ENCODE results near the gene SPEM1.
A peak's percentile ranks its signal among the peaks of the same experiment; 100 is the strongest.

SPEM1 gene

DNA sequence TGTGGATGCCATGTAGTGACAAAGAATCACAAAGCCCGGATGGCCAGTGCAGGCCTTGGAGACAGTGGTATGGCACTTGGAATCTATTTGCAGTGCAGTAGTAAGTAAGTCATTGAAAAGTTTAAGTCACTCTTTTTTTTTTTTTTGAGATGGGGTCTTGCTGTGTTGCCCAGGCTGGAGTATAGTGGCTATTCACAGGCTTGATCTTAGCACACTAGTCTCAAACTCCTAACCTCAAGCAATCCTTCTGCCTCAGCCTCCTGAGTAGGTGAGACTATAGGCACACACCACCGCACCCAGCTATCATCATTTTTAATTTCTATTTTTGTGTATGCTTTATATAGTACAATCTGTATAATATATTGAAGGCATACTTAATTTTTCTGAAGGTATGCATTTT, 21.5 kb upstream of the SPEM1 start:
- DNase-seq (ENCODE audit: low read depth in 2 of 2): no peak

DNA sequence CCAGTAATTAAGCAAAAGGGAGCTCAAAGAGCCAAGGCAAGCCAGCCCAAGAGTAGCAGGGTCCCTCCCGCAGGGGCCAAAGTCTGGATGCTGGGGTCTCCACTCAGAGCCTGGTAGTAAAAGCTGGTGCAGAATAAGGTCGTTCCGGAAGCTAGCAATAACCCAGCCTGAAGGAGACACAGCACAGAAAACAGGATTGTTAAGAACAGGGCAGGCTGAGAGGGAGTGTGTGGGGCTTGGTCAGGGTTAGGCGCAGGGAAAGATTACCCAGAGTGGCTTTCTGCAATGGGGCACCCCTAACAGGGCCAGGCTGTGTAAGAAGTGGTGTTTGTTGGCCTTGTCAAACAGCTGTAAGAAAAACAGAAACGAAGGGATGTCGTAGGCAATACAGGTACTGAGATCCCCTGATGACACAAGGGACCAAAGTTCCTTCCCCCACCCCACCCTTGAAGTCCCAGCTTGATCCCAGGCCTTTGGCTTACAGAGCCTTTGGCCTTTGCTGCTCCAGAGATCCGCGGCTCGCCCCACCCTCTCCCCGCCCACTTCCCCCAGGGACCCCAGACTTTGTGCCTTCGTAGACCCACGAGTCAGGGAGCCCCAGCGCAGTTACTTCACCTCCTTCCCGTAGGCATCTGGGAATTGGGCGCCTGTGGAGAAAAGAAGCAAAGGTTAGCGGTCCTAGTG, 16.9 kb upstream of the SPEM1 start:
- DNase-seq (ENCODE audit: low read depth in 2 of 2): no peak

DNA sequence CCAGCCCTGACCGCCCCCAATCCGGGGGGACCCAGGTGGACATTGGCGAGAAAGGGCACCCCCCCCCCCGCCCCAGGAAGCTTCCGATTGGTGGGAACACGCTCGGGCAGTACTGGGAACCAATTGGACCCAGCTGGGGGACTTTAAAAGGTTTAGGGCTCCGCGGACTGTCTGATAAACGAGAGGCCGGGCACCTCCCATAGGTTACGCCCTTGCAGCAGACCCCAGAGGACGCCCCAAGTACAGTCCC, 16.5 kb upstream of the SPEM1 start:
- no peak for DNase-seq (ENCODE audit: low read depth in 2 of 2)

DNA sequence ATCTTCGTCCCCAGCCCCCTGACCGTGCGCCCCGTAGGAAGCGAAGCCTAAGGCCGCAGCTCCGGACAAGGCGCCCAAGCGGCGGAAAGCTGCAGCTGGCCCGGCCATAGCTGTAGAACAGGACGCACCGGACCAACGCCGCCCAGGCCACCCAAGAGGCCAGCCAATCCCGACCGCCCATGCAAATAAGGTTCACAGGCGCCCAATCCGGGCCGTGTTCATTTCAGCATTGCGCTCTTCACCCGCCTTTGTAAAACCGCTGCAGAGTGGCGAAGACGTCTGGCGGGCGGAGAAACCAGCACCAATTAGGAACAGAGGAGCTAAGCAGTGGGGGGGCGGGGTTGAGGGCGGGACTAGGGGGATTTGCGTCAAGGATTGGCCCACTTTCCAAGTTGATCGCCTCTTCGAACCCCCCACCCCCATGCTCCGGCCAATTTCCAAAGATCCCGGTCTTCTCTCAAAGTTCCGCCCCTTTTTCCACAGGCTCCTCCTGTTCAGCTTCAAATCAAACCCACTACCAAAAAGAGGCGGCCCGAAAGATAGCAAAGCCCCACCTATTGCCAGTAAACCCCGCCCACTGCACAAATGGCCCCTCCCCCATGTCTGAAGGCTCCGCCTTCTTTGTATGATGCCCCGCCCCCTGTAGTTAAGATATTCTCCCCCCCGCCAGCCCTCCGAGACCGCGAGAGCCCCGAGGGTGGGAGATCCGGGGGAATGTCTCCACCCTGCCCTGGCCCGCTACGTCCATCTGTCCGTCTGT, 16.0 kb upstream of the SPEM1 start, which contains the start of gene TMEM256:
TMEM256 (minus strand) TSS at position 121 of the 760 bp plus-strand sequence; CDS start at position 108, 13 bp downstream.
- DNase-seq (ENCODE audit: low read depth in 2 of 2): peak; percentile 91 to 92

DNA sequence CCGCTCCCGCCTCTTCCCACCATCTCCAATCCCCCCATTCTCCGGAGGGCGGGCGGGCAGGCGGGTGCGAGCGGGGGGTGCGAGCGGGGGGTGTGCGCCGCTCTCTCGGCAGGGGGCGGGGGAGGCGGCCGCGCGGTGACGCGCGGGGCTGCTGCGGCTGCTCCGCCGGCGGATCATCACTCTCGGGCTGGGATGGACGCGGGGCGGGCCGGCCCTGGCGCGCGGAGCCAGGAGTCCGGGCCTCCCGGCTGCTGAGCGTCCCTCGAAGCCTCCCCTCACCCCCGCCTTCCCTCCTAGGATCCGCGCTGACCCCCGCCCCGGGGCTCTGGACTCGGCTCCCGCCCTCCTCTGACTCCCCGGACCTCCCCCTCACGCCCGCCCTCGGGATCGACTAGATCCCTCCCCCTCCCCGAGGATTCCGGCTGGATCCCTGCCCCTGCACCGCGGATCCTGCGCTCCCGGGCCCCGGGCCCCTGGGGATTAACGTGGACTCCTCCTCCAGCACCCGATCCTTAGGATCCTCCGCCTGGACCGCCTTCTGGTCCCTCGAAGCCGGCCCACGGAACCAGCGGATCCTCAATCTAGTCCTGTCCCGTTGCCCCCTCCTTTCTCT, 15.3 kb upstream of the SPEM1 start:
- peak in 1 of 2 donors; percentile 67 for DNase-seq (ENCODE audit: low read depth in 2 of 2)

DNA sequence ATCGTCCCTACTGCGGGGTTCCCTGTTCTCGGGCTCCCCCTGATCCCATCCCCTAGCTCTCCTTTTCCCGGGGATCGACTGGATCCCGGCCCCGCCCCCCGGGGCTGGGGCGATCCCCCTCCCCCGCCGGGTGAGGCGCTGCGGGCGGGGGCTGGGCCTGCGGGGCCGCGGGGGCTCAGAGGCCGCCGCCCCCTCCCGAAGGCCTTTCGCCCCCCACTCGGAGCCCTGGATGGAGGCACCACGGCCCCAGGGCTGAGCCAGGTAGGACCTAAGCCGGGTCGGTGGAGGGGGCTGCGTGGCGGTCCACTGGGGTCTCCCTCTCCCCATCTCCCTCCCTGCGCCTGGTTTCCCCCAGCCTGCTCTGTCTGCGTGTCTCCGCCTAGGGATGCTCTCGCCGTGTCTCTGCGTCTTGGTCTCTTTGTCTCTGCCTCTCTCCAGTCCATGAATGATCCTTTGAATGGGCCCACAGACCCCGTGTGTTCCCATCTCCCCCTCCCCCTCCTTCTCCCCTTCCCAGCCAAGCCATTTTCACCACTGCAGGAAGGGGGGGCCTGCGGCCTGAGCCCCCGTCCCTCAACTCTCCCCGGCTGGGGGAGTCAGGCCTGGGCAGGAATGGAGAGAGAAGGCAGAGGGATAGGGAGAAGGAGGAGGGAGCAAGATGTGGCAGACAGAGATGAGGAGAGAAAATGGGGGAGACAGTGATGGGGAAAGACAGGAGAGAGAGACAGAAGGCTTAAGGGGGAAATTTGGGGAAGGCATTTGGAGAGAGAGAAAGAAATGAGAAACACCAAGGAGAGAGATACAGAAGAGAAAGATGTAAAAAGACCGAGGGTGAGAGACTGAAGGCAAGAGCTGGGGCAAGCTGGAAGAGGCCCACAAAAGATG, 14.5 kb upstream of the SPEM1 start:
- no peak for DNase-seq (ENCODE audit: low read depth in 2 of 2)

DNA sequence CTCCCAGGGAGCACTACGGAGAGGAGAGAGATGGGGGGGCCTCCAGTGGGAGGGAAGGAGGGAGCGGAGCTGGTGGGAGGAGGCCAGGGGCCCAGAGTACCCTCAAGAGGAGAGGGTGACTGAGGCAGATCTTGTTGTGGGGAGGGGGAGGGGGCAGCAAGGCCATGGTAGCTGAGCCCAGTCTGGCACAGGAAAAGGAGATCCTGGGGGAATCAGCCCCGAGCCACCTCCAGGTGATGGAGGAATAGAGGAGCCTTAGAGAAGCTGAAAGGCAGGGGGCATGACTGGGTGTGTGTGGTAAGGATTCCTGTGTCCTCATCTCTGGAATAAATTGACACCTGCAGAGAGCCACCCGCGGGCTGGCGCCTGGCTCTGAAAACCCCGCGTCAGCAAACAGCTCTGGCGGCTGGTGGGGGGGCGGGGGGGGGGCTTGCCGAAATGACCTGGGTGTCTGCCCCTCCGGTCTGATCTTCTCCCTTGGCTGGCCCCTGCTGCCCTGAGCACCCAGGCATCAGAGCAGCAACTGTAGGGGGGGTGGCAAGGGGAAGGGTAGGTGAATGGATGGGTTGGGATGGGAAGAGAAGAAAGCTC, 13.8 kb upstream of the SPEM1 start:
- DNase-seq (ENCODE audit: low read depth in 2 of 2): no peak

DNA sequence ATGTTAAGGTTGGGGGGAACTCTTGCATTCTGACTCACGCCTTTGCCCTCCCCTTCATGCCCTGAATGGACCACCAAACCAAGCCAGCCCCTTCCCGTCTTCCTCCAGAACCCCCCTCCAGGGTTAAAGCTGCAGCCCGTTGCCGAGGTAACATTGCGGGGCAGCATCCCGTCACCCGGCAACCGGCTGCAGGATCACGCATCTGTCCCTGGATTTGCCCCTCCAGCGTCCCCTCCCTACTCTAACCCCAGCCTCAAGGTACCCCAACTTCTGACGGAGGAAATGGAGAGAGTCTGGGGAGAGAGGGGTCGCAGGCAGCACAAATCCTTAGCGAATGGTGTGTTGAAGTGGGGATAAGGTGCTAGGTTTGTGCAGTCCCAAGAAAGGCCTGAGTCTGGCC, 13.0 kb upstream of the SPEM1 start:
- no peak for DNase-seq (ENCODE audit: low read depth in 2 of 2)

DNA sequence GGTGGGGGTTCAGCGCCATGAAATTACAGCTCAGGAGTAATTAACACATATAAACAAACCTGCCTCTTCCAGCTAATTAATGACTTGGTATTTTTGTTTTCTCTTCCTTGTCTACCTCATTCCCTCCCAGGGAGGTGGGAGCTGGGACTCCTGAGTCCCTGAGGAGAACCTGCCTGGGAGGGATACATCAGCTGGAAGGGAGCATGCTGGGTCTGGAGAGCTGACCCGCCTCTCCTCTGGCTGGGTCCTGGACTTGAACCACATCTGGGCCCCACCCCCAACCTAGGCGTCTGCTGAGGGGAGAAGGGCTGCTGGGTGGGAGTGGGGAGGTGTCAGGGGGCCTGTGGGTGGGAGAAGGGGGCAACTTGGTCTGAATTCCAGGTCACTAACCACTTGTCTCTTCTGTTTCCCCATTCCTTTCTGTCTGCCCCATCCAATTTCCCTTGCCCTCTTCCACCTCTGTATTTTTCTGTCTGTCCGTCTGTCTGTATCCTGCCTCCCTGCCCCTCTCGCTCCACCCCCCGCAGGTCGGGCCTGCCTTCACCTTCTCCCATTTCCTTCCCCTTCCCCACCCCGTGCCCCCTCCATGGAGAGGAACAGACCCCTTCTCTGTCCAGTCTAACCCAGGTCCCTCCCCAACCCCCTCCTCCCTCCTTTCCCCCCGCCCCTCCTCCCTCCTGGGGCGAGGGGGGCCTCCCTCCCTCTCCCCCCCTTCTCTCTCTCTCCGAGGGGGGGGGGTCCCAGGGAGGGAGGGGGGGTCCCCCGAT, 12.5 kb upstream of the SPEM1 start, which contains the start of gene NLGN2:
NLGN2 (plus strand) TSS at position 361 of the 767 bp plus-strand sequence. CDS start 411 bp downstream, outside the sequence.
- DNase-seq (ENCODE audit: low read depth in 2 of 2): no peak

DNA sequence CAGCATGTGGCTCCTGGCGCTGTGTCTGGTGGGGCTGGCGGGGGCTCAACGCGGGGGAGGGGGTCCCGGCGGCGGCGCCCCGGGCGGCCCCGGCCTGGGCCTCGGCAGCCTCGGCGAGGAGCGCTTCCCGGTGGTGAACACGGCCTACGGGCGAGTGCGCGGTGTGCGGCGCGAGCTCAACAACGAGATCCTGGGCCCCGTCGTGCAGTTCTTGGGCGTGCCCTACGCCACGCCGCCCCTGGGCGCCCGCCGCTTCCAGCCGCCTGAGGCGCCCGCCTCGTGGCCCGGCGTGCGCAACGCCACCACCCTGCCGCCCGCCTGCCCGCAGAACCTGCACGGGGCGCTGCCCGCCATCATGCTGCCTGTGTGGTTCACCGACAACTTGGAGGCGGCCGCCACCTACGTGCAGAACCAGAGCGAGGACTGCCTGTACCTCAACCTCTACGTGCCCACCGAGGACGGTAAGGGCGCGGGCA, 11.8 kb upstream of the SPEM1 start:
- DNase-seq (ENCODE audit: low read depth in 2 of 2): no peak

DNA sequence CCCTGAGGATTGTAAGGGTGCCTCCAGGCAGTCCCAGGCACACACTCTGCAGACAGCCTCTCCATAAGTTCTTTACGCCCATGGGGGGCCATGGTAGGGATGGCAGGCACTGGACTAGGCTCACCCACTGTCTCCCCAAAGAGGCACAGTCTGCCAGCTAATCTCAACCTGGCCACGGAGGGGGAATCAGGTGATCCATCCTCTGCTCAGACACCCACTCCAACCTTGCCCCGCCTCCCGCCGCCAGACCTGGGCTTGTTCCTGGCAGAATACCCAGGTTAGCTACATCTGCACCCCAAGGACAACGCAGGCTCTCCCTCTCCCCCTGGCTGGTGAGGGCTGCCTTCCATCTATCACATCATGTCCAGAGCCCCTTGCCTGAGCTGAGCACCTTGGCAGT, 11.3 kb upstream of the SPEM1 start:
- no peak for DNase-seq (ENCODE audit: low read depth in 2 of 2)

DNA sequence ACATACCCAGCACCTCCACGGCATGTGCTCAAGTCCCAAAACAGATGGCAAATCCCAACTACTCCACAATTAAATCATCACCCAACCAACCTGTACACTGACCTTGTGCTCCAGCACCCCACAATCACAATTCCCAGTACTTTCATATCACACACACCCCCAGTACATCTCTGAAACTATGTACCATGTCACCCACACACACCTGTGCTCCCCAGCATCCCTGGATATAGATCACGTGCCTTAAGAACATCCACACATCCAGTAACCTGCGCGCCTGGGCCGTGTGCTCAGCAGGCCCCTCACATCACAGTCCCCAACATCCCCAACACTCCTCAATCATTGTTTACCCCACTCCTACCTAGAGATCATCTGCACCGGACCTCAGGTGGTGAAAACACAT, 10.4 kb upstream of the SPEM1 start:
- no peak for DNase-seq (ENCODE audit: low read depth in 2 of 2)

DNA sequence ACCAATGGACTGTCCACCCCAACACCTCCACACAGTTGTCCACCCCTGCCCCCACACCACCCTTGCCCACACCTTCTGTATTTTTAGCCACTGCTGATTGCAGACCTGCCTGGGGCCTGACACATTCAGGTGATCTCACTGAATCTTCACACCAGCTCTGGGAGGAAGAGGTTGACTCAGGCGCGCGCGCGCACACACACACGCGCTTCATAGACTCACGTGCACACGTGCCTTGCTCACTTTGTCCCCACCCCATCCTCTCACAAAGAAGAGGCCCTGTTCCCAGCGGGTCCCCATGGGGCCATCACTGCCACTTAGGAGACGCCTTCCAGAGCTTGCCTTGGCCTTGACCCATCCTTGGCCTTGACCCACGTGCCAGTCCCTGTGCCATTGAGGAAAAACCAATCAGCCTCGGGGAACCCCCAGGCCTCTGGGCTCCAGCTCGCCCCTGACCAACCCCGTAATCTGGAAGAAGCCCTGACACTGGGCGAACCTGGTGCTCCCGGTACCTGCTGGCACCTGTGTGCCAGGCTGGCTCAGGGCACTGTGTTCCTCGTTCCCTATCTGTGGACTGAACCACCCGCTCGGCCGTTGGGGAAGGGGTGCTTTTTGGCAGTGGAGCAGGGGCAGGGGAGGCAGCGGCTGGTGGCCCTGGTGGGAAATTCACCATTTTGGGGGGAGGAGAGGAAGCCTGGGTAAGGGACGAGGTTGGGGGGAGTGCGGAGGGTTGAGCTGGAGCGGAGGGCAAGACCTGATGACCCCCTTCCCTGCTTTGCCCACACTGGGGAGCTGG, 9.3 kb upstream of the SPEM1 start:
- no peak for DNase-seq (ENCODE audit: low read depth in 2 of 2)

DNA sequence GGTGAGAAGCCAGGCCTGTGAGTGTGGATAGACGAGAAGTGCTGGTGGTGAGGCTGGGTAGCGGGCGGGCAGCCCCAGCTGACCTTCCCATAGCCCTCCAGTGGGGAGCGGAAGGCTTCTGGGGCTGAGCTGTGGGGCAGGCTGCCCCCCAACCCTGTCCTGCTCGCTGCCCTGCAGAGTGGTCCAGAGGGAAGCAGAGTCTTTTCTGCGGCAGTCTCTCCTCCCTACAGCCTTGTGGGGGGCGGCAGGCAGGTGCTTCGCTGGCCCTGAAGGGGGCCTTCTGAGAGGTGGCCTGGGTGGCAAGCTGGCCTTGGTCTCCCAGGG, 8.7 kb upstream of the SPEM1 start:
- no peak for DNase-seq (ENCODE audit: low read depth in 2 of 2)

DNA sequence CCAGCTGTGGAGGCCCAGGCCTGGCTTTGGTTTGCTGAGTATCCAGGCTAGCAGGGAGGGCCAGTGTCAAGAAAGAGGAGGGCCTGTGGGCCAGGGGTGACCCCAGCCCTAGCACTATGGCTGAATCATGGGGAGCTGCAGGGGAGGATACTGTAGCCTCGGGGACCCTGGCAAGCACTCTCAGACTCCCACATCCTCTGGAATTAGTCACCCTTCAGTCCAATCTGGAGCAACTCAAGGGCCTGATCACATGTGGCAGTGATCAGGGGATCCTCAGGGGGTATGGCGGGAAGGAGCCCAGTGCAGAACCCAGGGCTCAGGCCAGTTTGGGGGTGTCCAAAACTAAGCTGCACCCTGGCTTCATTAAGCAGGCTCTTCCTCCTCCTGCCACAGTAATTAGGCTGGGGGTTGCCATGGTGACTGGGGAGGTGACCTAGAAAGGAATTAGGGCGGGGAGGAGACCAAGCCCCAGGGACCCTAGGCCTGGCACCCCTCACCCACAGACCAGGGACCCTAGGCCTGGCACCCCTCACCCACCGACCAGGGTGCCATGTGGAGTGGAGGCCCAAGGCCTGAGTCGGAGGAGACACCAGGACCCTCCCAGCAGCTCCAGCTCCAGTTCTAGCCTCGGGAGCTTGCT, 6.7 kb upstream of the SPEM1 start:
- DNase-seq (ENCODE audit: low read depth in 2 of 2): no peak

DNA sequence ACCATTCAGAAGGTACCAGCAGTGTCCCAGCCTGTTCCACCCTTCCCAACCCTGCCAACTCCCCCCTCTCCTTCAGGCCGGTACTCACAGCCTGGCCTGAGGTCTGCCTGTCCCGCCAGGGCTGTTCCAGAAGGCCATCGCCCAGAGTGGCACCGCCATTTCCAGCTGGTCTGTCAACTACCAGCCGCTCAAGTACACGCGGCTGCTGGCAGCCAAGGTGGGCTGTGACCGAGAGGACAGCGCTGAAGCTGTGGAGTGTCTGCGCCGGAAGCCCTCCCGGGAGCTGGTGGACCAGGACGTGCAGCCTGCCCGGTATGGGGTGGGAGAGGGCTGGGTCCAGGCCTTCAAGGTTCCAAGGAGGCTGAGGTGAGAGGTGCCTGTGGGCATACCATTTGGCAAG, 5.3 kb upstream of the SPEM1 start:
- DNase-seq (ENCODE audit: low read depth in 2 of 2): no peak

DNA sequence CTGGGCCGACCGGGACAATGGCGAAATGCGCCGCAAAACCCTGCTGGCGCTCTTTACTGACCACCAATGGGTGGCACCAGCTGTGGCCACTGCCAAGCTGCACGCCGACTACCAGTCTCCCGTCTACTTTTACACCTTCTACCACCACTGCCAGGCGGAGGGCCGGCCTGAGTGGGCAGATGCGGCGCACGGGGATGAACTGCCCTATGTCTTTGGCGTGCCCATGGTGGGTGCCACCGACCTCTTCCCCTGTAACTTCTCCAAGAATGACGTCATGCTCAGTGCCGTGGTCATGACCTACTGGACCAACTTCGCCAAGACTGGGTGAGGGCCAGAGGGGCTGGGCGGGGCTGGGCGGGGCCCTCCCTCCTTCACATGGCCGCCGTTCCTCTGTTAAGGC, 4.3 kb upstream of the SPEM1 start:
- no peak for DNase-seq (ENCODE audit: low read depth in 2 of 2)

DNA sequence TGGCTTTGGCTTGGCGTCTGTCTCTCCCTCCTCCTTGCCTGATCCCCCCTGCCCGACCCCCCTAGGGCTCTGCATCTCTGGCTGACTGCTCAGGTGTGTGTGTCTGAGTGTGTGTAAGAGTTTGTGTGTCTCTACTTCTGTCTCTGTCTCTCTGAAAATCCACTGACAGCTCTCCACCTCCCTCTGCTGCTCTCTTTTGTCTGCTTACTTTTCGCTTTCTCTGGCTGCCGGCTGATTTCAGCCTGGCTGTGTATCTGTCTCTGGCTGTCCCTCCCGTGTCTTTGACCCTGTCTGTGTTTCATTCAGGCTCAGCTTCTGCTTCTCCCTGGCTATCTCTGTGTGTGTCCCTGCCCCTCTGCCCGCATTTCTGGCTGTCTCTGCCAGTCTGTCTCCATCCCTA, 3.8 kb upstream of the SPEM1 start:
- DNase-seq (ENCODE audit: low read depth in 2 of 2): no peak

DNA sequence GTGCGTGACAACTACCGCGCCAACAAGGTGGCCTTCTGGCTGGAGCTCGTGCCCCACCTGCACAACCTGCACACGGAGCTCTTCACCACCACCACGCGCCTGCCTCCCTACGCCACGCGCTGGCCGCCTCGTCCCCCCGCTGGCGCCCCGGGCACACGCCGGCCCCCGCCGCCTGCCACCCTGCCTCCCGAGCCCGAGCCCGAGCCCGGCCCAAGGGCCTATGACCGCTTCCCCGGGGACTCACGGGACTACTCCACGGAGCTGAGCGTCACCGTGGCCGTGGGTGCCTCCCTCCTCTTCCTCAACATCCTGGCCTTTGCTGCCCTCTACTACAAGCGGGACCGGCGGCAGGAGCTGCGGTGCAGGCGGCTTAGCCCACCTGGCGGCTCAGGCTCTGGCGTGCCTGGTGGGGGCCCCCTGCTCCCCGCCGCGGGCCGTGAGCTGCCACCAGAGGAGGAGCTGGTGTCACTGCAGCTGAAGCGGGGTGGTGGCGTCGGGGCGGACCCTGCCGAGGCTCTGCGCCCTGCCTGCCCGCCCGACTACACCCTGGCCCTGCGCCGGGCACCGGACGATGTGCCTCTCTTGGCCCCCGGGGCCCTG, 3.0 kb upstream of the SPEM1 start:
- no peak for DNase-seq (ENCODE audit: low read depth in 2 of 2)

Measured in stimulated activated CD4-positive, alpha-beta T cell treated with anti-CD3 and anti-CD28 coated beads, Interleukin-1b, Interleukin-23, amount 100 ng/mL, for 4 hours (primary cell).